ENCODE results near the gene SRP9. TPM values are rescaled to one million over a fixed set of nuclear protein-coding genes. Genes with fewer than 3 reads are reported as not detected.

Gene SRP9
- total RNA-seq, 1 donor from 2014 or later, result 313 TPM

- peaks cover 7% of the 10 kb centered on the region for H3K9me3 Mint-ChIP-seq
- peak overlapping the region; percentile 89 for H3K27ac Mint-ChIP-seq
- no peak for DNase-seq (ENCODE audit: extremely low spot score, unreplicated experiment)
- no peaks in the 10 kb centered on the region for H3K27me3 Mint-ChIP-seq
- peaks cover 3% of the 10 kb centered on the region for H3K36me3 Mint-ChIP-seq
- H3K4me1 Mint-ChIP-seq (ENCODE audit: unreplicated experiment), result peaks cover 69% of the 10 kb centered on the region
- H3K4me3 Mint-ChIP-seq, result peak overlapping the region; percentile 76
- no peak for TF ChIP-seq CTCF (conservative IDR thresholded peaks at IDR 0.05)
Measured at GRCh38 chr1:225768662-225769426, 8.8 kb upstream of the SRP9 start.

- Mint-ChIP-seq H3K36me3 (peaks cover 3% of the 10 kb centered on the region), H3K4me1 (ENCODE audit: unreplicated experiment) (peaks cover 68% of the 10 kb centered on the region), H3K27me3 (no peaks in the 10 kb centered on the region), H3K4me3 (peak overlapping the region; percentile 76), H3K9me3 (peaks cover 7% of the 10 kb centered on the region), H3K27ac (peak overlapping the region; percentile 89)
- DNase-seq (ENCODE audit: extremely low spot score, unreplicated experiment), result no peak
- TF ChIP-seq CTCF (conservative IDR thresholded peaks at IDR 0.05), result no peak
Measured at GRCh38 chr1:225769687-225770086, 7.9 kb upstream of the SRP9 start.

- DNase-seq (ENCODE audit: extremely low spot score, unreplicated experiment), result no peak
Measured at GRCh38 chr1:225770561-225771248, 6.9 kb upstream of the SRP9 start.

GRCh38 chr1:225771661-225772322, 5.8 kb upstream of the SRP9 start:
- Mint-ChIP-seq H3K27ac (peak overlapping the region; percentile 66), H3K4me3 (peak overlapping the region; percentile 32), H3K9me3 (peaks cover 7% of the 10 kb centered on the region), H3K27me3 (no peaks in the 10 kb centered on the region), H3K4me1 (ENCODE audit: unreplicated experiment) (peaks cover 67% of the 10 kb centered on the region), H3K36me3 (no peaks in the 10 kb centered on the region)
- DNase-seq (ENCODE audit: extremely low spot score, unreplicated experiment), result no peak
- no peak for TF ChIP-seq CTCF (conservative IDR thresholded peaks at IDR 0.05)

More at GRCh38 chr1:225770561-225771248, 6.9 kb upstream of the SRP9 start:
- Mint-ChIP-seq H3K36me3 (peaks cover 3% of the 10 kb centered on the region), H3K9me3 (peaks cover 7% of the 10 kb centered on the region), H3K27me3 (no peaks in the 10 kb centered on the region), H3K27ac (peak overlapping the region; percentile 14), H3K4me1 (ENCODE audit: unreplicated experiment) (peaks cover 72% of the 10 kb centered on the region), H3K4me3 (peak overlapping the region; percentile 77)
- no peak for TF ChIP-seq CTCF (conservative IDR thresholded peaks at IDR 0.05)

- H3K9me3 Mint-ChIP-seq, result peaks cover 7% of the 10 kb centered on the region
- peak overlapping the region; percentile 32 for H3K4me3 Mint-ChIP-seq
- peak; percentile 90 for TF ChIP-seq CTCF (conservative IDR thresholded peaks at IDR 0.05)
- H3K4me1 Mint-ChIP-seq (ENCODE audit: unreplicated experiment), result peaks cover 61% of the 10 kb centered on the region
- peak overlapping the region; percentile 66 for H3K27ac Mint-ChIP-seq
- no peaks in the 10 kb centered on the region for H3K36me3 Mint-ChIP-seq
- H3K27me3 Mint-ChIP-seq, result no peaks in the 10 kb centered on the region
- DNase-seq (ENCODE audit: extremely low spot score, unreplicated experiment), result peak; percentile 83
Measured at GRCh38 chr1:225772323-225772768, 5.3 kb upstream of the SRP9 start.

Data from type B pancreatic cell (in vitro differentiated cells).